K562 (cell line): ENCODE data around the gene VPS41. TPM values are rescaled to one million over a fixed set of nuclear protein-coding genes. Genes with fewer than 3 reads are reported as not detected.

Experiments
- ATAC-seq: fragments of 200-7000 bp; cut with Tn5 transposase; 3 replicates; pipeline ENCODE4 v1.9.1; 2020; ENCODE audit warnings: moderate library complexity
- BruUV-seq: library from RNA; stranded (reverse); fragments of 400-500 nt; replicated peaks from 2 replicates; lab custom pipeline; 2021; lab: Mats Ljungman, UMichigan
- CTCF ChIA-PET: fragments of 300-600 bp; formaldehyde crosslinking; extraction: SDS; loops from one replicate; lab custom pipeline; 2021; ENCODE audit warnings: low intra/inter-chr PET ratio; lab: Yijun Ruan, JAX
- POLR2A ChIA-PET: fragments of 300-600, 350-650 bp; sonication (Branson Sonifier 250); formaldehyde crosslinking; extraction: SDS; loops from one replicate; lab custom pipeline; 2021; ENCODE audit warnings: antibody characterized with exemption, inconsistent platforms; lab: Yijun Ruan, JAX
- DNase-seq, 4 experiments: peaks; one replicate each; pipeline versions ENCODE4 v3.0.0 to v3.0.0-alpha.2; 2011 to 2018; ENCODE audit warnings: low spot score in 3 of 4, mixed read lengths in 3 of 4; ENCODE audit errors: extremely low read depth in 1 of 4
- FAIRE-seq: peaks from 2 replicates; lab custom pipeline; 2011; peaks lifted over from hg19 to GRCh38; lab: Jason Lieb, UNC
- H2AFZ ChIP-seq: 2 replicates; pipeline ENCODE4 v1.6.0; 2011; ENCODE audit warnings: low read depth, low read length, control low read depth, inconsistent platforms
- H3K27ac ChIP-seq: fragments of 200-600 bp; 3 replicates; pipeline ENCODE4 v1.8.0; 2011; ENCODE audit warnings: low read depth, mild to moderate bottlenecking, control low read depth, inconsistent platforms, low read length, moderate library complexity, mixed read lengths; ENCODE audit errors: extremely low read depth
- H3K27me3 ChIP-seq, 2 experiments: fragments of 300-600 bp in 1 of 2; 2 replicates in 1 of 2; 3 replicates in 1 of 2; pipeline versions ENCODE4 v1.6.0 to v1.8.0; 2011; ENCODE audit warnings: inconsistent platforms in 2 of 2, low read length in 2 of 2, mild to moderate bottlenecking in 1 of 2, mixed read lengths in 1 of 2, moderate library complexity in 1 of 2; ENCODE audit not compliant: control insufficient read depth in 2 of 2, insufficient read depth in 2 of 2
- H3K36me3 ChIP-seq: fragments of 300-600 bp; 3 replicates; pipeline ENCODE4 v1.8.0; 2011; ENCODE audit warnings: mild to moderate bottlenecking, low read length, inconsistent platforms; ENCODE audit not compliant: control insufficient read depth, insufficient read depth
- H3K4me1 ChIP-seq, 2 experiments: fragments of 200-600 bp in 1 of 2; replicated peaks in 1 of 2; 2 replicates in 1 of 2; 3 replicates in 1 of 2; pipeline versions ENCODE4 v1.5.1 to v1.8.0; 2011; ENCODE audit warnings: inconsistent platforms in 2 of 2, low read length in 2 of 2, mild to moderate bottlenecking in 1 of 2, mixed read lengths in 1 of 2, moderate library complexity in 1 of 2; ENCODE audit not compliant: control insufficient read depth in 2 of 2, insufficient read depth in 2 of 2
- H3K4me2 ChIP-seq: 2 replicates; pipeline ENCODE4 v1.6.1; 2011; ENCODE audit warnings: low read length, control low read depth, inconsistent platforms, mixed read lengths; ENCODE audit not compliant: insufficient read depth
- H3K4me3 ChIP-seq: fragments of 200-600 bp; sonication (generic), shearing (Covaris generic); 2 replicates; pipeline ENCODE4 v1.5.1; 2016; ENCODE audit warnings: control low read depth, inconsistent platforms
- H3K79me2 ChIP-seq: fragments of 200-600 bp; 3 replicates; pipeline ENCODE4 v1.8.0; 2011; ENCODE audit warnings: low read length, inconsistent platforms; ENCODE audit not compliant: control insufficient read depth, insufficient read depth
- H3K9ac ChIP-seq, 2 experiments: 2 replicates each; pipeline versions ENCODE4 v1.6.0 to v1.6.1; 2011; ENCODE audit warnings: low read depth in 2 of 2, low read length in 2 of 2, control low read depth in 1 of 2, inconsistent platforms in 1 of 2, mild to moderate bottlenecking in 1 of 2, mixed read lengths in 1 of 2; ENCODE audit not compliant: insufficient read depth in 1 of 2
- H3K9me1 ChIP-seq: one replicate; pipeline ENCODE4 v1.6.0; 2011; ENCODE audit warnings: inconsistent platforms, mild to moderate bottlenecking, low read length, moderate library complexity; ENCODE audit not compliant: control insufficient read depth, insufficient read depth
- H3K9me3 ChIP-seq: replicated peaks from 2 replicates; pipeline ENCODE4 v1.5.1; 2011; ENCODE audit warnings: low read depth, low read length, inconsistent platforms; ENCODE audit not compliant: control insufficient read depth, insufficient read depth
- H4K20me1 ChIP-seq: replicated peaks from 2 replicates; pipeline ENCODE4 v1.6.1; 2011; ENCODE audit warnings: low read length, inconsistent platforms, mixed read lengths; ENCODE audit not compliant: control insufficient read depth, insufficient read depth
- CEBPB ChIP-seq: fragments of 450-650 bp; IDR thresholded peaks from 2 replicates; pipeline ENCODE4 v1.6.1; 2016; ENCODE audit warnings: missing genetic modification characterization, missing compliant biosample characterization
- GATA2 ChIP-seq: sonication (generic); formaldehyde crosslinking; IDR thresholded peaks from 2 replicates; pipeline ENCODE4 v1.4.0; 2020; ENCODE audit warnings: mild to moderate bottlenecking, missing genetic modification reagents
- HNRNPK ChIP-seq: fragments of 200-400 bp; formaldehyde crosslinking; IDR thresholded peaks from one replicate; pipeline ENCODE4 v1.6.1; 2018; ENCODE audit warnings: mild to moderate bottlenecking, low read depth, low read length; ENCODE audit not compliant: poor library complexity, severe bottlenecking
- WGBS: fragments of 100-300 bp; shearing (Covaris generic); methylation state at CpG from one replicate; pipeline ENCODE4 v1.1.6; 2016; ENCODE audit warnings: low coverage, mixed read lengths; ENCODE audit not compliant: insufficient coverage; ENCODE audit errors: missing lambda C conversion rate; 5-methylcytosine and 5-hydroxymethylcytosine counted together
- in situ Hi-C: fragments of 300-500 bp; cut with MboI; formaldehyde crosslinking; loops from 4 replicates; pipeline ENCODE4 v1.15.0; 2018; ENCODE audit warnings: inconsistent platforms, mixed read lengths
- intact Hi-C: fragments of 100-400 bp; cut with micrococcal nuclease; formaldehyde crosslinking; loops from 2 replicates; pipeline ENCODE4 v1.14.2; 2022
- polyA plus RNA-seq, 8 experiments: library from polyadenylated mRNA; depleted of rRNA in 4 of 8; stranded (reverse) in 5 of 8; unstranded in 3 of 8; fragments of >200 nt; fragmentation: Nextera tagmentation in 2 of 8; fragmentation: Illumina TruSeq in 1 of 8; extraction: Ambion mirVana in 2 of 8; extraction: Trizol in 1 of 8; gene quantifications; 2 replicates each; pipeline versions ENCODE4 v1.2.1 to v1.2.3, GENCODE V29; 2011 to 2014; ENCODE audit warnings: inconsistent platforms in 1 of 8, missing spikeins in 1 of 8
- total RNA-seq, 7 experiments: library from RNA; depleted of rRNA in 6 of 7; stranded (reverse); fragments of >200 nt in 6 of 7; fragmentation: Illumina TruSeq in 2 of 7; extraction: Trizol in 2 of 7; gene quantifications; 2 replicates each; pipeline versions ENCODE4 v1.2.1 to v1.2.3, GENCODE V29; 2011 to 2021; ENCODE audit warnings: low replicate concordance in 1 of 7
- TF ChIP-seq, protein P1 (sequence below): sonication (generic); formaldehyde crosslinking; IDR thresholded peaks from 2 replicates; pipeline ENCODE4 v1.8.1; 2023; ENCODE audit warnings: mild to moderate bottlenecking, missing genetic modification reagents

Gene VPS41
- total and polyA plus RNA-seq, 9 of the 15 experiments (the other 6 are each of a cell fraction or from before 2014, with no cell fraction given): 17.7 to 46.8 (median 32.1) TPM

DNA sequence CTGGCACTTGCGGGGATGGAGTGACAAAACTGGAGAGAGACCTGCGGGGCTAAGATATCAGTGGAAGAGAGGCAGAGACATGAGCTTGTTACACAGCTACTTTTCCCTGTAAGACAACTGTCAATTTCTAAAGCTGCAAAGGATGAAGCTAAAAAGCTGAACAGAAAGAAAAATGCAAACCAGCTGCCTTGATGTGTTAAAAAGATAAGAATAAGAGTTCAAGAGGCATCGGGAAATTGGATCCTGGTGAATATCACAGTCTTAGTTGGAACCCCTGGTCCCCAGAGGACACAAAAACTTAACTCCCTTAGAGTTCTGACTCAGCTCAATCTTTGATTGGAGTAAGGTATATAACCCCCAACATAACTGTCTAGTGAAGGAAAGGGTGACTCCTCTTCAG is 38.8 kb downstream of the VPS41 start (continued):
- TF ChIP-seq, protein P1, sequence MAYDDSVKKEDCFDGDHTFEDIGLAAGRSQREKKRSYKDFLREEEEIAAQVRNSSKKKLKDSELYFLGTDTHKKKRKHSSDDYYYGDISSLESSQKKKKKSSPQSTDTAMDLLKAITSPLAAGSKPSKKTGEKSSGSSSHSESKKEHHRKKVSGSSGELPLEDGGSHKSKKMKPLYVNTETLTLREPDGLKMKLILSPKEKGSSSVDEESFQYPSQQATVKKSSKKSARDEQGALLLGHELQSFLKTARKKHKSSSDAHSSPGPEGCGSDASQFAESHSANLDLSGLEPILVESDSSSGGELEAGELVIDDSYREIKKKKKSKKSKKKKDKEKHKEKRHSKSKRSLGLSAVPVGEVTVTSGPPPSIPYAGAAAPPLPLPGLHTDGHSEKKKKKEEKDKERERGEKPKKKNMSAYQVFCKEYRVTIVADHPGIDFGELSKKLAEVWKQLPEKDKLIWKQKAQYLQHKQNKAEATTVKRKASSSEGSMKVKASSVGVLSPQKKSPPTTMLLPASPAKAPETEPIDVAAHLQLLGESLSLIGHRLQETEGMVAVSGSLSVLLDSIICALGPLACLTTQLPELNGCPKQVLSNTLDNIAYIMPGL: no peak
- TF ChIP-seq GATA2 (CRISPR knock-in tag): no peak

DNA sequence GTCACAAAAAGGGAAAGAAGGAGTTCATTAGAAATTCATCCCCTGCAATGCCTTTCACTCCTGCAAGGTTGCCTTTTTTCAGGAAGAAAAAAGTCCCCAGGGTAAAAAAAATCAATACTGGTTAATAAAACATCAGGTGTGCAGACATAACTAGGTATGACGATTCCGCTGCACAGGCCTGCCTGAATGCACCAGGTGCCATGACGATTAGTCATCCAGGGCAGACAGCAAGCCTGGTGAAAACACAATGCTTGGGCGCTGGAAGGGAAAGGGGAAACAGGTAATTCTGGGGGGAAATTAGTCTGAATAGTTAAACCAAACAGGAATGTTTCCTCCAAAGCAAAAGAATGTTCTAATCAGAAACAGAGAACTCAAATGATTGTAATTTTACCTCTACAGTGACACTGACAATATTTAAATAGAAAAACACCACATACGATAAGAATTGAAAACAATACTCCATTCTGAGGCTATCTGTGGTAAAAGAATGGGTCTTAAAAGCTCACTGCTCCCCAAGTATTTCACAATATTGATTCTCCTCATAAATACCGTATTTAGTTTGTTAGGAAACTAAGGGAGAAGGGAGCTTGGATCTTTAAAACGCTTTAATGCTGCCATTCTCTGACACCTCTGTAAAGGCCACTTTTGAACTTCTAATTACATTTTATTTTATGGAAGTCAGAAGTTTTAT is 45.2 kb downstream of the VPS41 start:
- Histone ChIP-seq H3K9ac (no peak overlapping the region), H3K27ac (no peak overlapping the region), H3K9me1 (no peaks in the 10 kb centered on the region), H3K36me3 (peaks cover 16% of the 10 kb centered on the region; the same call in 2 of the 3 replicates), H3K4me2 (no peak overlapping the region), H3K27me3 (no peaks in the 10 kb centered on the region), H4K20me1 (no peaks in the 10 kb centered on the region), H3K9me3 (no peaks in the 10 kb centered on the region), H3K4me1 (no peaks in the 10 kb centered on the region), H2AFZ (no peak overlapping the region), H3K4me3 (no peak overlapping the region), H3K79me2 (no peaks in the 10 kb centered on the region)
- ChIA-PET POLR2A (no interaction called here), CTCF (no interaction called here)
- no TSS peak for BruUV-seq
- ATAC-seq (no peak), DNase-seq (no peak), FAIRE-seq (no peak)
- no peak for TF ChIP-seq HNRNPK
- TF ChIP-seq CEBPB (tag): peak; percentile 27; the same call in 1 of the 2 replicates
- in situ Hi-C loops: no loop called here
- 75% methylated on average over 7 of the region's 7 CpGs for WGBS
- intact Hi-C loops: no loop called here
